ENCODE data around the gene LNPEP.

DNA sequence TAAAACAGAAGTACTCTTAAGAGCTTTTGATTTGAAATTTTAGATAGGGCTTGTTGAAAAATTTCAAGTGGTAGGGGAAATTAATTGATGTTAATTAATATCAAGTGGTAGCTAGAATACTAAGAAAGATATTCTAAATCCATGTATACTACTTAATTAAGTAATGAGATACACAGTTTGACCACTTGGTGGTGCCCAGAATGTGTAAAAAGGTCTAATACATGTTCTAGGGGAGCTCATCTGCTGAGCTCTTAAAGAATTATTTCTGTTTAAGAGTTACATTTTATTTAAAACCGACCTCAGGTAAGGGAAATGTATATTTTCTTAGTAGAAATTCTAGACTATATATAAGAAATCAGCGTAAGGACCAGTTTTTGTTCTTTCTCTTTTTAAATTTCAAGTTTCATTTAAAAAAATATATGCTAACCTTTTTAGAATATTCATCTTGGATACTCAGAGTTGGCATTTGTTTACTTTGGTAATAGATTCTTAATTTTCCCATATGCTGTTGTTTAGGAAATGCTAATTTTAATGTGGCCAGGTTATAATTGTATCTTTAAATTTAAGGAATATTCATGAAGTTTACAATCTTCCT is 61.5 kb downstream of the LNPEP start:
- TF ChIP-seq ZFP3 (CRISPR knock-in tag; IDR thresholded peaks at IDR 0.05) (no peak), ESRRG (CRISPR knock-in tag; IDR thresholded peaks at IDR 0.05) (no peak), SNAI2 (CRISPR knock-in tag; IDR thresholded peaks at IDR 0.05) (no peak), ZNF8 (CRISPR knock-in tag; IDR thresholded peaks at IDR 0.05) (no peak), ZNF70 (CRISPR knock-in tag; IDR thresholded peaks at IDR 0.05) (no peak), TCF4 (CRISPR knock-in tag; IDR thresholded peaks at IDR 0.05; ENCODE audit: borderline replicate concordance) (no peak), BACH2 (CRISPR knock-in tag; IDR thresholded peaks at IDR 0.05; ENCODE audit: borderline replicate concordance) (no peak), ZNF565 (CRISPR knock-in tag; conservative IDR thresholded peaks at IDR 0.05; ENCODE audit: low read depth) (no peak), CSDC2 (CRISPR knock-in tag; IDR thresholded peaks at IDR 0.05) (no peak)
- TF ChIP-seq, protein P1, sequence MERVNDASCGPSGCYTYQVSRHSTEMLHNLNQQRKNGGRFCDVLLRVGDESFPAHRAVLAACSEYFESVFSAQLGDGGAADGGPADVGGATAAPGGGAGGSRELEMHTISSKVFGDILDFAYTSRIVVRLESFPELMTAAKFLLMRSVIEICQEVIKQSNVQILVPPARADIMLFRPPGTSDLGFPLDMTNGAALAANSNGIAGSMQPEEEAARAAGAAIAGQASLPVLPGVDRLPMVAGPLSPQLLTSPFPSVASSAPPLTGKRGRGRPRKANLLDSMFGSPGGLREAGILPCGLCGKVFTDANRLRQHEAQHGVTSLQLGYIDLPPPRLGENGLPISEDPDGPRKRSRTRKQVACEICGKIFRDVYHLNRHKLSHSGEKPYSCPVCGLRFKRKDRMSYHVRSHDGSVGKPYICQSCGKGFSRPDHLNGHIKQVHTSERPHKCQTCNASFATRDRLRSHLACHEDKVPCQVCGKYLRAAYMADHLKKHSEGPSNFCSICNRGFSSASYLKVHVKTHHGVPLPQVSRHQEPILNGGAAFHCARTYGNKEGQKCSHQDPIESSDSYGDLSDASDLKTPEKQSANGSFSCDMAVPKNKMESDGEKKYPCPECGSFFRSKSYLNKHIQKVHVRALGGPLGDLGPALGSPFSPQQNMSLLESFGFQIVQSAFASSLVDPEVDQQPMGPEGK (CRISPR knock-in tag; IDR thresholded peaks at IDR 0.05; ENCODE audit: borderline replicate concordance) = no peak
- TF ChIP-seq, protein P2, sequence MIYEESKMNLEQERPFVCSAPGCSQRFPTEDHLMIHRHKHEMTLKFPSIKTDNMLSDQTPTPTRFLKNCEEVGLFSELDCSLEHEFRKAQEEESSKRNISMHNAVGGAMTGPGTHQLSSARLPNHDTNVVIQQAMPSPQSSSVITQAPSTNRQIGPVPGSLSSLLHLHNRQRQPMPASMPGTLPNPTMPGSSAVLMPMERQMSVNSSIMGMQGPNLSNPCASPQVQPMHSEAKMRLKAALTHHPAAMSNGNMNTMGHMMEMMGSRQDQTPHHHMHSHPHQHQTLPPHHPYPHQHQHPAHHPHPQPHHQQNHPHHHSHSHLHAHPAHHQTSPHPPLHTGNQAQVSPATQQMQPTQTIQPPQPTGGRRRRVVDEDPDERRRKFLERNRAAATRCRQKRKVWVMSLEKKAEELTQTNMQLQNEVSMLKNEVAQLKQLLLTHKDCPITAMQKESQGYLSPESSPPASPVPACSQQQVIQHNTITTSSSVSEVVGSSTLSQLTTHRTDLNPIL (CRISPR knock-in tag; IDR thresholded peaks at IDR 0.05; ENCODE audit: low read depth) = no peak
